Spleen (tissue), 7 donors: ENCODE results near the gene DNAI7.

Source experiments
- POLR2A ChIP-seq, 3 donors: fragments of 450-650 bp; IDR thresholded peaks; one replicate each; pipeline ENCODE4 v1.5.1; 2017; ENCODE audit warnings: antibody characterized with exemption in 3 of 3, mild to moderate bottlenecking in 1 of 3
- TF ChIP-seq, protein P1 (sequence below), 11 experiments: fragments of 200-600 bp in 7 of 11; fragments of 450-650 bp in 4 of 11; sonication (generic) in 4 of 11; IDR thresholded peaks in 8 of 11; conservative IDR thresholded peaks in 3 of 11; 1 replicate in 7 of 11; 2 replicates in 4 of 11; pipeline versions ENCODE4 v1.4.0 to v1.8.0; 2016 to 2021; ENCODE audit warnings: antibody characterized with exemption in 11 of 11, inconsistent platforms in 4 of 11, mild to moderate bottlenecking in 1 of 11
- donor health status: DM: no; HTN: no; CAD: no; lungs with moderate emphysema.
- donor health status: DM: no; HTN: no; CAD: no.
- donor health status: DM: no; HTN: no; CAD: no.

DNA sequence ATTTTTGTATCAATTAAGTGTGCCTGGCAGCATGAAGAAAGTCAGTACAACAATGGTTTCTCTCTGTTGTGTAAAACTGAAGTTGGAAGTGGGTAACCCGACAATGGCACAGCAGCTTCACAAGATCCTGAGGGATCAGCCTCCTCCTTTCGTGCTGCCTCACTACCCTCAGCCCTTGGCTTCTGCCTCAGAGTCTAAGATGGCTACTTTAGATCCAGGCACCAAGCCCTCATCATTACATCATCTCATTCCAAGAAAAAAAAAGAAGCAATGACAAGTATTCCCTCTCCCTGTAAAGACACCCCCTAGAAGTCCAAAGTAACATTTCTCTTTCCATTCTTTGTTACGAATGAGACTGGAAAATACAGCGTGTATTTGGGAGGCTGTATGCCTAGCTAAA is 92.6 kb downstream of the DNAI7 start:
- no peak for TF ChIP-seq POLR2A (IDR thresholded peaks at IDR 0.05)
- TF ChIP-seq, protein P1, sequence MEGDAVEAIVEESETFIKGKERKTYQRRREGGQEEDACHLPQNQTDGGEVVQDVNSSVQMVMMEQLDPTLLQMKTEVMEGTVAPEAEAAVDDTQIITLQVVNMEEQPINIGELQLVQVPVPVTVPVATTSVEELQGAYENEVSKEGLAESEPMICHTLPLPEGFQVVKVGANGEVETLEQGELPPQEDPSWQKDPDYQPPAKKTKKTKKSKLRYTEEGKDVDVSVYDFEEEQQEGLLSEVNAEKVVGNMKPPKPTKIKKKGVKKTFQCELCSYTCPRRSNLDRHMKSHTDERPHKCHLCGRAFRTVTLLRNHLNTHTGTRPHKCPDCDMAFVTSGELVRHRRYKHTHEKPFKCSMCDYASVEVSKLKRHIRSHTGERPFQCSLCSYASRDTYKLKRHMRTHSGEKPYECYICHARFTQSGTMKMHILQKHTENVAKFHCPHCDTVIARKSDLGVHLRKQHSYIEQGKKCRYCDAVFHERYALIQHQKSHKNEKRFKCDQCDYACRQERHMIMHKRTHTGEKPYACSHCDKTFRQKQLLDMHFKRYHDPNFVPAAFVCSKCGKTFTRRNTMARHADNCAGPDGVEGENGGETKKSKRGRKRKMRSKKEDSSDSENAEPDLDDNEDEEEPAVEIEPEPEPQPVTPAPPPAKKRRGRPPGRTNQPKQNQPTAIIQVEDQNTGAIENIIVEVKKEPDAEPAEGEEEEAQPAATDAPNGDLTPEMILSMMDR (IDR thresholded peaks at IDR 0.05 in 8 of 11, conservative IDR thresholded peaks at IDR 0.05 in 3 of 11): no peak
